Chondrocyte (in vitro differentiated cells): ENCODE data around the gene CCN5. TPM values are rescaled to one million over a fixed set of nuclear protein-coding genes. Genes with fewer than 3 reads are reported as not detected.
"Not testable (repeated sequence)": the region's sequence is repeated elsewhere in the genome, so short reads cannot be mapped to it uniquely, and the experiment has no call there.

Source experiments
- DNase-seq: peaks from one replicate; pipeline ENCODE4 v3.0.0; 2021; ENCODE audit warnings: mixed read lengths, low spot score
- H3K27ac Mint-ChIP-seq: one replicate; pipeline ENCODE4 v1.8.0; 2021; ENCODE audit warnings: mild to moderate bottlenecking, moderate library complexity, mixed read lengths; ENCODE audit not compliant: unreplicated experiment
- H3K27me3 Mint-ChIP-seq: 2 replicates; pipeline ENCODE4 v1.8.0; 2021; ENCODE audit warnings: low read depth, mixed read lengths
- H3K36me3 Mint-ChIP-seq: 2 replicates; pipeline ENCODE4 v1.8.0; 2021; ENCODE audit warnings: low read depth, mixed read lengths
- H3K4me1 Mint-ChIP-seq: 2 replicates; pipeline ENCODE4 v1.8.0; 2021; ENCODE audit warnings: low read depth, mild to moderate bottlenecking, mixed read lengths
- H3K4me3 Mint-ChIP-seq: one replicate; pipeline ENCODE4 v1.8.0; 2021; ENCODE audit warnings: mild to moderate bottlenecking, moderate library complexity, mixed read lengths; ENCODE audit not compliant: unreplicated experiment
- H3K9me3 Mint-ChIP-seq: 2 replicates; pipeline ENCODE4 v1.8.0; 2021; ENCODE audit warnings: low read depth, mixed read lengths
- long read RNA-seq: library from polyadenylated mRNA; stranded (forward); transcript quantifications from one replicate; pipeline ENCODE4 v2.0.0, GENCODE V29; 2021
- total RNA-seq: library from RNA; stranded (reverse); gene quantifications from 3 replicates; pipeline ENCODE4 v1.2.1, GENCODE V29; 2021
- TF ChIP-seq, protein P1 (sequence below): fragments of 200-600 bp; sonication (generic); IDR thresholded peaks from 2 replicates; pipeline ENCODE4 v1.5.0; 2021; ENCODE audit warnings: antibody characterized with exemption, mild to moderate bottlenecking, moderate library complexity

Gene CCN5, protein sequence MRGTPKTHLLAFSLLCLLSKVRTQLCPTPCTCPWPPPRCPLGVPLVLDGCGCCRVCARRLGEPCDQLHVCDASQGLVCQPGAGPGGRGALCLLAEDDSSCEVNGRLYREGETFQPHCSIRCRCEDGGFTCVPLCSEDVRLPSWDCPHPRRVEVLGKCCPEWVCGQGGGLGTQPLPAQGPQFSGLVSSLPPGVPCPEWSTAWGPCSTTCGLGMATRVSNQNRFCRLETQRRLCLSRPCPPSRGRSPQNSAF
- 1.6 to 1.7 TPM (median 1.7 TPM) in 3 replicates for total RNA-seq
- long read RNA-seq, partial matches to known transcripts: 0 of 2 reads
- long read RNA-seq, other reads (novel, unspliced or antisense): 1 of 2 reads

DNA sequence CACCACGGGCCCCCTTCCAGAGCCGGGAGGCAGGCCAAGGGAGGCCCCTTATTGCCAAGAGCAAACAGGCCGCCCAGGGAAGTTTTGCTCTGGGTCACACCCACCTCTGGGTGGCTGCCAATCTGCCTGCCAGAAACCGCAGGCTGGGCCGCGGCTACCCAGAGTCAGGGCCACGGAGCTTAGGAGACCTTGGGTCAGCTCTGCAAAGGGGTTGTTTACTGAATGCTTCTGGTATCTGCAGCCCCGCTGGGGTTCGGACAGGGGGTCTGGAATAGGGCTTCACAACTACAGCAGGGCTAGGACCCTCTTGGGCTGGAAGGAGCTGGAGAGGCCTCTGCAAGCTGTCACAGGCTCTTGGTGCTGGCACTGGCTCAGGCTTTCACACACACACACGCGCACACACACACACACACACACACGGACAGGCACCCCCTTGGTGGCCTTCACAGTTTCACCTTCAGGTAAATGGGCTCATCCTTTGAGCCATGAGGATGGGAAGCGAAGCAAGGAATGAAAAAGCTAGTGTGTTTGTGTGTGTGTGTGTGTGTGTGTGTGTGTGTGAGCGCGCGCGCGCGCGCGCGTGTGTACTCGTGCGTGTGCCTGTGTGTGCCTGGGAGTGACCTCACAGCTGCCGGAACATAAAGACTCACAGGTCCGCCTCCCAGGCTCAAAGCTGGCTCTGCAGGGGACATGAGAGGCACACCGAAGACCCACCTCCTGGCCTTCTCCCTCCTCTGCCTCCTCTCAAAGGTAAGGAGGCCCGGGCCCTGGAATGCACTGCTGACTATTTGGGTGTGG lies at the start of gene CCN5:
Gene CCN5, plus strand, starts transcription at position 669 of the 798 bp plus-strand sequence. Its CDS starts 22 bp downstream, at position 691.
- H3K9me3 Mint-ChIP-seq: no peaks in the 10 kb centered on the region
- TF ChIP-seq, protein P1, sequence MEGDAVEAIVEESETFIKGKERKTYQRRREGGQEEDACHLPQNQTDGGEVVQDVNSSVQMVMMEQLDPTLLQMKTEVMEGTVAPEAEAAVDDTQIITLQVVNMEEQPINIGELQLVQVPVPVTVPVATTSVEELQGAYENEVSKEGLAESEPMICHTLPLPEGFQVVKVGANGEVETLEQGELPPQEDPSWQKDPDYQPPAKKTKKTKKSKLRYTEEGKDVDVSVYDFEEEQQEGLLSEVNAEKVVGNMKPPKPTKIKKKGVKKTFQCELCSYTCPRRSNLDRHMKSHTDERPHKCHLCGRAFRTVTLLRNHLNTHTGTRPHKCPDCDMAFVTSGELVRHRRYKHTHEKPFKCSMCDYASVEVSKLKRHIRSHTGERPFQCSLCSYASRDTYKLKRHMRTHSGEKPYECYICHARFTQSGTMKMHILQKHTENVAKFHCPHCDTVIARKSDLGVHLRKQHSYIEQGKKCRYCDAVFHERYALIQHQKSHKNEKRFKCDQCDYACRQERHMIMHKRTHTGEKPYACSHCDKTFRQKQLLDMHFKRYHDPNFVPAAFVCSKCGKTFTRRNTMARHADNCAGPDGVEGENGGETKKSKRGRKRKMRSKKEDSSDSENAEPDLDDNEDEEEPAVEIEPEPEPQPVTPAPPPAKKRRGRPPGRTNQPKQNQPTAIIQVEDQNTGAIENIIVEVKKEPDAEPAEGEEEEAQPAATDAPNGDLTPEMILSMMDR: no peak
- peaks cover 41% of the 10 kb centered on the region for H3K4me1 Mint-ChIP-seq
- no peaks in the 10 kb centered on the region for H3K36me3 Mint-ChIP-seq
- DNase-seq: no peak
- H3K4me3 Mint-ChIP-seq: no peak within 1 kb of the TSS
- H3K27ac Mint-ChIP-seq: peak within 1 kb of the TSS; percentile 81
- no peaks in the 10 kb centered on the region for H3K27me3 Mint-ChIP-seq

DNA sequence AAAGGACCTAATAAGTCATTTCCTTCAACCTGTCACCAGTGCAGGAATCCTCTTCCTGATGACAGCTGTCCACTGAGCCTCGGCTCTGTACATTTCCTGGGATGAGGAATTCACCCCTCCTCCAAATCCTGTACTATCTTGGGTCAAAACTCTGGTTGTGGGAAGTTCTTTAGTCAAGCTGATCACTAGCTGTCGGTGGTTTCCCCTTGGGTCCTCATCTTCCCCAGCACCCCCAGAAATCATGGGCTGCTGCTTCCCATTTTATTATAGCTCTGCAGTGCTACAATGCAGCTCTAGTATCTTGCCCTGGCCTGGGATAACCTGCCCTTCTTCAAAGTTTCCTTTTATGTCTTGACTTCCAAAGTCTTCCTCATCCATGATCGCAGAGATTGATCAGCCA lies 49.1 kb upstream of the CCN5 start:
- Mint-ChIP-seq H3K4me1 (peaks cover 5% of the 10 kb centered on the region), H3K4me3 (no peak overlapping the region), H3K36me3 (no peaks in the 10 kb centered on the region), H3K9me3 (no peaks in the 10 kb centered on the region), H3K27ac (no peak overlapping the region), H3K27me3 (peaks cover 10% of the 10 kb centered on the region)
- TF ChIP-seq, protein P1: no peak
- no peak for DNase-seq

DNA sequence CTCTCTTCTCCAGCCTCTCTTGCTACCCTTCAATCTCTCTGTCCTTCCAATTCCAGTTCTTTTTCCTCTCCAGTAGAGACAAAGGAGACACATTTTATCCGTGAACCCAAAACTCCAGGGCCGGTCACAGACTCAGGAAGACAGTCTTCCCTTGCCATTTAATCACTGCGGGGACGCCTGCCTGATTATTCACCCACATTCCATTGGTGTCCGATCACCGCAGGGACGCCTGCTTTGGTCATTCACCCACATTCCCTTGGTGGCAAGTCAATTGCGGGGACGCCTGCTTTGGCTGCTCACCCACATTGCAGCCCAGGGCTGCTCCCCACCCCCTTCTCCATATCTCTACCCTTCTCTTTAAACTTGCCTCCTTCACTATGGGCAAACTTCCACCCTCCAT lies 44.3 kb upstream of the CCN5 start:
- not testable (repeated sequence) for H3K36me3 Mint-ChIP-seq, DNase-seq, H3K4me1 Mint-ChIP-seq, H3K9me3 Mint-ChIP-seq, H3K27me3 Mint-ChIP-seq, H3K27ac Mint-ChIP-seq, H3K4me3 Mint-ChIP-seq

DNA sequence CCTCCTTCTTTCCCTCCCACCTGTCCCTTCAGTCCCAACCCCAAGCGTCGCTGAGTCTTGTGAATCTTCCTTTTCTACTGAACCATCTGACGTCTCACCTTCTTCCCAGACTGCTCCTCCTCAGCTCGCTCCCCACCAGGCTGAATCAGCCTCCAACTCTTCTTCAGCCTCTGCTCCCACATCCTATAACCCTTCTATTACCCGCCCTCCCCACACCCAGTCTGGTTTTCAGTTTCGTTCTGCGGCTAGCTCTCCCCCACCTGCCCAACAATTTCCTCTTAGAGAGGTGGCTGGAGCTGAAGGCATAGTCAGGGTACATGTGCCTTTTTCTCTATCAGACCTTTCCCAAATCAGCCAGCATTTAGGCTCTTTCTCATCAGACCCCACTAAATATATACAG lies 43.6 kb upstream of the CCN5 start:
- not testable (repeated sequence) for H3K4me1 Mint-ChIP-seq, H3K9me3 Mint-ChIP-seq, H3K4me3 Mint-ChIP-seq, H3K36me3 Mint-ChIP-seq, H3K27me3 Mint-ChIP-seq, DNase-seq, H3K27ac Mint-ChIP-seq

DNA sequence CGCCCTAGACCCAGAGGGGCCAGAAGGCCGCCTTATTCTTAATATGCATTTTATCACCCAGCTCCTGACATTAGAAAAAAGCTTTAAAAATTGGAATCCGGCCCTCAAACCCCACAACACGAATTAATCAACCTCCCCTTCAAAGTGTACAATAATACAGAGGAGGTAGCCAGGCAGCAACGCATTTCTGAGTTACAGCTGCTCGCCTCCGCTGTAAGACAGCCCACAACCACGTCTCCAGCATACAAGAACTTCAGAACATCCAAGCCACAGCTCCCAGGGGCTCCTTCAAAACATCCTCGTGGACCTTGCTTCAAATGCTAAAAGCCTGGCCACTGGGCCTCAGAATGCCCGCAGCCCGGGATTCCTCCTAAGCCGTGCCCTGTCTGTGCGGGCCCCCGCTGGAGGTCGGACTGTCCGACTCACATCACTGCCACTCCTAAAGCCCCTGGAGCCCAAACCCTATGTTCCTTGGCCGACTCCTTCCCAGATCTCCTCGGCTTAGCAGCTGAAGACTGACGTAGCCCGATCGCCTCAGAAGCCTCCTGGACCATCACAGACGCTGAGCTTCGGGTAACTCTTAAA lies 42.8 kb upstream of the CCN5 start:
- H3K27ac Mint-ChIP-seq, H3K9me3 Mint-ChIP-seq, H3K27me3 Mint-ChIP-seq, DNase-seq, H3K36me3 Mint-ChIP-seq, H3K4me1 Mint-ChIP-seq, H3K4me3 Mint-ChIP-seq: not testable (repeated sequence)

DNA sequence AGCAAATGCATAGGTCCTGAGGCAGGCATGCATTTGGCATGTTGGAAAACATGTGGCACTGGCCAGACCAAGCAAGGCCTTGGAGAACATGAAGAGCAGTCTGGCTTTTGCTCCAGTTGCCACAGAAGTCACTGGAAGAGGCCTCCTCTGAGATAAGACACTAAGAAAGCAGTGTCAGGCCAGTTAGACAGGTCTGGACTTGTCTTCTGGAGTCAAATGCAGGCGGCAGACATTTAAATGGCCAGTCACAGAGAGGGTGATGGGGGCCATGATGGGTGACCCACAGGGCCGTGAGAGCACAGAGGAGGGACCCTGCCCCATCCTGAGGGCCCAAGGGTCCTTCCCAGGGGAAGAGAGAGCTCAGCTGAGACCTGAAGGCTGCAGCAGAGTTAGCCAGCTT lies 36.9 kb upstream of the CCN5 start:
- Mint-ChIP-seq H3K27me3 (no peaks in the 10 kb centered on the region), H3K36me3 (no peaks in the 10 kb centered on the region)

More for the DNA sequence above, 36.9 kb upstream of the CCN5 start:
- no peaks in the 10 kb centered on the region for H3K4me1 Mint-ChIP-seq
- H3K9me3 Mint-ChIP-seq: peaks cover 3% of the 10 kb centered on the region
- H3K4me3 Mint-ChIP-seq: no peak overlapping the region
- H3K27ac Mint-ChIP-seq: peak overlapping the region; percentile 10
- TF ChIP-seq, protein P1: no peak
- DNase-seq: no peak
